ENCODE results near the gene TEX35.

GRCh38 chr1:178464141-178464540 lies 48.8 kb upstream of the TEX35 start:
- TF ChIP-seq CTCF (IDR thresholded peaks at IDR 0.05) (no peak), POLR2A (IDR thresholded peaks at IDR 0.05) (no peak)
